Measurements from ENCODE around the gene PITX2.

DNA sequence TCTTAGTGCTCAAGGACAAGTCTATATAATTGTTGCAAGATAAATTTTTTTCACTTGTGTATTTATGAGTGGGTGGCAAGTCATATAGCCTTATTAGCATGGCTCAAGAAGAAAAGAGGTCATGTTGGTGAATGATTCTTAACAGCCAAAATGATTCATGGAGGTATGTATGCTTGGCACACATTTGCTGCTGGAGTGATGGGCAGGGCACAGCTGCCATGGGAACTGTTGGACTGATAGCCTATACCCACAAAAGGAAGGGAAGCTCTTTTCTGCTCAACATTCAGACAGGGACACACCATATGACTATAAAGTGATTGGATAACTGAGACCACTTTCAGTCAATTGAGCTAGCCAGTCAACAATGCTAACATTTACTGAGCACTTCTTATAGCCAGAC is 46.8 kb upstream of the PITX2 start:
- TF ChIP-seq, protein P1, sequence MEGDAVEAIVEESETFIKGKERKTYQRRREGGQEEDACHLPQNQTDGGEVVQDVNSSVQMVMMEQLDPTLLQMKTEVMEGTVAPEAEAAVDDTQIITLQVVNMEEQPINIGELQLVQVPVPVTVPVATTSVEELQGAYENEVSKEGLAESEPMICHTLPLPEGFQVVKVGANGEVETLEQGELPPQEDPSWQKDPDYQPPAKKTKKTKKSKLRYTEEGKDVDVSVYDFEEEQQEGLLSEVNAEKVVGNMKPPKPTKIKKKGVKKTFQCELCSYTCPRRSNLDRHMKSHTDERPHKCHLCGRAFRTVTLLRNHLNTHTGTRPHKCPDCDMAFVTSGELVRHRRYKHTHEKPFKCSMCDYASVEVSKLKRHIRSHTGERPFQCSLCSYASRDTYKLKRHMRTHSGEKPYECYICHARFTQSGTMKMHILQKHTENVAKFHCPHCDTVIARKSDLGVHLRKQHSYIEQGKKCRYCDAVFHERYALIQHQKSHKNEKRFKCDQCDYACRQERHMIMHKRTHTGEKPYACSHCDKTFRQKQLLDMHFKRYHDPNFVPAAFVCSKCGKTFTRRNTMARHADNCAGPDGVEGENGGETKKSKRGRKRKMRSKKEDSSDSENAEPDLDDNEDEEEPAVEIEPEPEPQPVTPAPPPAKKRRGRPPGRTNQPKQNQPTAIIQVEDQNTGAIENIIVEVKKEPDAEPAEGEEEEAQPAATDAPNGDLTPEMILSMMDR (conservative IDR thresholded peaks at IDR 0.05 in 1 of 2, IDR thresholded peaks at IDR 0.05 in 1 of 2; ENCODE audit: extremely low read depth in 1 of 2, insufficient read depth in 1 of 2, low read depth in 1 of 2, low read length in 2 of 2), result no peak
- no peak for TF ChIP-seq EZH2 (IDR thresholded peaks at IDR 0.05; ENCODE audit: borderline replicate concordance, low read length)

All from mammary epithelial cell (primary cell).